NCI-H82 treated with DMSO at 0.1 percent for 48 hours (cell line): ENCODE data around the gene PDE7B.

ENCODE experiments used
- DNase-seq: peaks from one replicate; lab custom pipeline; 2025; ENCODE audit not compliant: unreplicated experiment; lab: John Stamatoyannopoulos, UW

PDE7B gene

GRCh38 chr6:136022224-136022874, 170.8 kb downstream of the PDE7B start:
- DNase-seq = no peak

GRCh38 chr6:136024711-136025110, 173.2 kb downstream of the PDE7B start:
- no peak for DNase-seq

- no peak for DNase-seq
These were observed 174.2 kb downstream of the PDE7B start for GRCh38 chr6:136025736-136026135.

GRCh38 chr6:136030131-136030530, 178.6 kb downstream of the PDE7B start:
- DNase-seq = no peak

GRCh38 chr6:136031982-136032381, 180.5 kb downstream of the PDE7B start:
- no peak for DNase-seq

GRCh38 chr6:136033416-136033815, 181.9 kb downstream of the PDE7B start:
- no peak for DNase-seq

GRCh38 chr6:136034422-136034821, 182.9 kb downstream of the PDE7B start:
- no peak for DNase-seq

GRCh38 chr6:136035378-136036070, 184.0 kb downstream of the PDE7B start:
- DNase-seq = no peak

GRCh38 chr6:136036071-136036380, 184.5 kb downstream of the PDE7B start:
- DNase-seq = no peak

GRCh38 chr6:136036601-136037000, 185.1 kb downstream of the PDE7B start:
- DNase-seq = no peak

GRCh38 chr6:136037242-136037875, 185.9 kb downstream of the PDE7B start:
- no peak for DNase-seq

- no peak for DNase-seq
These were observed 186.5 kb downstream of the PDE7B start for GRCh38 chr6:136037876-136038460.

GRCh38 chr6:136038531-136038930, 187.0 kb downstream of the PDE7B start:
- DNase-seq = no peak

GRCh38 chr6:136039185-136039584, 187.7 kb downstream of the PDE7B start:
- DNase-seq = no peak

- no peak for DNase-seq
These were observed 199.0 kb downstream of the PDE7B start for GRCh38 chr6:136050475-136050874.

- DNase-seq = no peak
These were observed 199.8 kb downstream of the PDE7B start for GRCh38 chr6:136051140-136051775.

GRCh38 chr6:136052031-136052430, 200.5 kb downstream of the PDE7B start:
- DNase-seq = no peak

GRCh38 chr6:136058852-136059251, 207.4 kb downstream of the PDE7B start:
- no peak for DNase-seq

GRCh38 chr6:136059308-136059707, 207.8 kb downstream of the PDE7B start:
- DNase-seq = no peak

GRCh38 chr6:136060052-136060451, 208.6 kb downstream of the PDE7B start:
- DNase-seq = no peak

GRCh38 chr6:136060759-136061158, 209.3 kb downstream of the PDE7B start:
- no peak for DNase-seq

GRCh38 chr6:136061701-136062100, 210.2 kb downstream of the PDE7B start:
- DNase-seq = no peak
